ENCODE data around the gene SFMBT1.

GRCh38 chr3:53073553-53074365, 27.9 kb upstream of the SFMBT1 start:
- TF ChIP-seq CTCF (IDR thresholded peaks at IDR 0.05) (no peak), POLR2A (IDR thresholded peaks at IDR 0.05) (no peak)
